ENCODE measurements around the gene ERC2.
"Not testable (repeated sequence)": the region's sequence is repeated elsewhere in the genome, so short reads cannot be mapped to it uniquely, and the experiment has no call there.

ERC2 gene

GRCh38 chr3:56468184-56469106 lies at the start of gene ERC2:
Gene ERC2, minus strand, starts transcription at chr3:56468467.
- no peak for DNase-seq

GRCh38 chr3:56502738-56503137 lies 34.5 kb upstream of the ERC2 start:
- no peak for DNase-seq

- DNase-seq, result not testable (repeated sequence)
These were observed 28.1 kb upstream of the ERC2 start for GRCh38 chr3:56496376-56496775.

GRCh38 chr3:56494679-56495322 lies 26.5 kb upstream of the ERC2 start:
- no peak for DNase-seq

GRCh38 chr3:56491566-56491965 lies 23.3 kb upstream of the ERC2 start:
- DNase-seq, result no peak

GRCh38 chr3:56488812-56489600 lies 20.7 kb upstream of the ERC2 start:
- no peak for DNase-seq

GRCh38 chr3:56484525-56485032 lies 16.3 kb upstream of the ERC2 start:
- DNase-seq, result no peak

GRCh38 chr3:56484122-56484521 lies 15.9 kb upstream of the ERC2 start:
- DNase-seq, result no peak

GRCh38 chr3:56477646-56478045 lies 9.4 kb upstream of the ERC2 start:
- DNase-seq, result no peak

GRCh38 chr3:56476771-56477170 lies 8.5 kb upstream of the ERC2 start:
- no peak for DNase-seq

GRCh38 chr3:56471771-56472170 lies 3.5 kb upstream of the ERC2 start:
- no peak for DNase-seq

- DNase-seq, result no peak
These were observed 874 bp upstream of the ERC2 start for GRCh38 chr3:56469141-56469540.

GRCh38 chr3:56467801-56468183 lies 475 bp downstream of the ERC2 start:
- DNase-seq, result no peak

GRCh38 chr3:56467108-56467507 lies 1.2 kb downstream of the ERC2 start:
- DNase-seq, result peak; percentile 58

- DNase-seq, result no peak
These were observed 8.5 kb downstream of the ERC2 start for GRCh38 chr3:56459719-56460118.

GRCh38 chr3:56459104-56459496 lies 9.2 kb downstream of the ERC2 start:
- DNase-seq, result no peak

GRCh38 chr3:56458496-56459103 lies 9.7 kb downstream of the ERC2 start:
- DNase-seq, result no peak

GRCh38 chr3:56456117-56456516 lies 12.2 kb downstream of the ERC2 start:
- DNase-seq, result no peak

- no peak for DNase-seq
These were observed 15.3 kb downstream of the ERC2 start for GRCh38 chr3:56453011-56453410.

- DNase-seq, result no peak
These were observed 16.2 kb downstream of the ERC2 start for GRCh38 chr3:56452085-56452484.

- no peak for DNase-seq
These were observed 24.9 kb downstream of the ERC2 start for GRCh38 chr3:56443372-56443771.

GRCh38 chr3:56428667-56429066 lies 39.6 kb downstream of the ERC2 start:
- DNase-seq, result no peak

- no peak for DNase-seq
These were observed 43.4 kb downstream of the ERC2 start for GRCh38 chr3:56424885-56425284.

Data from NCI-H446 treated with DMSO at 0.1 percent for 48 hours (cell line).